HCT116 (cell line): ENCODE measurements around the gene HNRNPK. TPM values are rescaled to one million over a fixed set of nuclear protein-coding genes. Genes with fewer than 3 reads are reported as not detected.
A peak's percentile ranks its signal among the peaks of the same experiment; 100 is the strongest.

ENCODE experiments used
- ATAC-seq: fragments of 200-7000 bp; cut with Tn5 transposase; 2 replicates; pipeline ENCODE4 v1.9.1; 2020; ENCODE audit warnings: mild to moderate bottlenecking, moderate library complexity
- BruUV-seq: library from RNA; stranded (reverse); fragments of 400-500 nt; replicated peaks from 2 replicates; lab custom pipeline; 2021; lab: Mats Ljungman, UMichigan
- CTCF ChIA-PET: fragments of 300-600 bp; sonication (Branson Sonifier 250); formaldehyde crosslinking; loops from one replicate; lab custom pipeline; 2021; ENCODE audit warnings: antibody characterized with exemption; lab: Charles Lee
- POLR2A ChIA-PET: fragments of 300-600, 350-600 bp; sonication (Branson Sonifier 250); formaldehyde crosslinking; loops from one replicate; lab custom pipeline; 2021; ENCODE audit warnings: antibody characterized with exemption; lab: Charles Lee
- RAD21 ChIA-PET, 2 experiments: fragments of 300-600 bp; sonication (Branson Sonifier 250); formaldehyde crosslinking; loops; one replicate each; lab custom pipeline; 2023; ENCODE audit warnings: low total read pairs in 2 of 2; ENCODE audit not compliant: uncharacterized antibody in 2 of 2, unreplicated experiment in 2 of 2, low non-redundant PET in 1 of 2; lab: Charles Lee
- DNase-seq: peaks from one replicate; pipeline ENCODE4 v3.0.0-alpha.2; 2010; ENCODE audit warnings: low read depth, low spot score
- H2AFZ ChIP-seq: fragments of 200-600 bp; shearing (Covaris generic), sonication (generic); 2 replicates; pipeline ENCODE4 v1.6.1; 2017; ENCODE audit warnings: low read depth, mixed run types, mixed read lengths, antibody characterized with exemption, low read length; ENCODE audit not compliant: poor library complexity, severe bottlenecking
- H3K27ac ChIP-seq: 2 replicates; pipeline ENCODE4 v1.5.1; 2012; ENCODE audit warnings: low read depth, low read length
- H3K27me3 ChIP-seq: fragments of 200-600 bp; sonication (generic); 2 replicates; pipeline ENCODE4 v1.6.1; 2016; ENCODE audit warnings: mixed run types, low read length, mixed read lengths; ENCODE audit not compliant: insufficient read depth
- H3K36me3 ChIP-seq, 2 experiments: fragments of 200-500 bp in 1 of 2; fragments of 200-600 bp in 1 of 2; sonication (Bioruptor generic) in 1 of 2; sonication (generic) in 1 of 2; 2 replicates each; pipeline versions ENCODE4 v1.5.1 to v1.6.1; 2014 to 2016; ENCODE audit warnings: low read length in 2 of 2, inconsistent platforms in 1 of 2, mixed read lengths in 1 of 2, mixed run types in 1 of 2; ENCODE audit not compliant: insufficient read depth in 2 of 2, control insufficient read depth in 1 of 2
- H3K4me1 ChIP-seq, 2 experiments: fragments of 200-600 bp in 1 of 2; sonication (generic) in 1 of 2; 2 replicates each; pipeline versions ENCODE4 v1.5.1 to v1.6.1; 2012 to 2017; ENCODE audit warnings: low read length in 2 of 2, inconsistent platforms in 1 of 2, mild to moderate bottlenecking in 1 of 2, mixed read lengths in 1 of 2, mixed run types in 1 of 2, moderate library complexity in 1 of 2; ENCODE audit not compliant: insufficient read depth in 2 of 2, control insufficient read depth in 1 of 2
- H3K4me2 ChIP-seq: fragments of 200-600 bp; sonication (generic); 2 replicates; pipeline ENCODE4 v1.6.1; 2017; ENCODE audit warnings: mixed run types, low read length, mixed read lengths
- H3K4me3 ChIP-seq, 2 experiments: fragments of 200-600 bp in 1 of 2; sonication (generic) in 1 of 2; replicated peaks in 1 of 2; 2 replicates each; pipeline ENCODE4 v1.5.1; 2011 to 2016; ENCODE audit warnings: low read length in 2 of 2, control low read depth in 1 of 2, low read depth in 1 of 2, mild to moderate bottlenecking in 1 of 2, mixed read lengths in 1 of 2, mixed run types in 1 of 2
- H3K79me2 ChIP-seq: fragments of 200-600 bp; sonication (generic); 2 replicates; pipeline ENCODE4 v1.6.1; 2017; ENCODE audit warnings: mild to moderate bottlenecking, mixed run types, low read length, moderate library complexity, mixed read lengths; ENCODE audit not compliant: insufficient read depth
- H3K9ac ChIP-seq: fragments of 200-600 bp; sonication (generic); 2 replicates; pipeline ENCODE4 v1.6.1; 2016; ENCODE audit warnings: low read length, mixed read lengths
- H3K9me2 ChIP-seq: fragments of 200-600 bp; sonication (generic), shearing (Covaris generic); 2 replicates; pipeline ENCODE4 v1.6.1; 2017; ENCODE audit warnings: mixed run types, mild to moderate bottlenecking, moderate library complexity; ENCODE audit not compliant: insufficient read depth
- H3K9me3 ChIP-seq, 2 experiments: fragments of 200-500 bp in 1 of 2; fragments of 200-600 bp in 1 of 2; sonication (Bioruptor generic) in 1 of 2; sonication (generic) in 1 of 2; 2 replicates each; pipeline ENCODE4 v1.6.1; 2014 to 2017; ENCODE audit warnings: low read length in 2 of 2, mixed read lengths in 2 of 2, inconsistent platforms in 1 of 2, low read depth in 1 of 2, mild to moderate bottlenecking in 1 of 2, mixed run types in 1 of 2, moderate library complexity in 1 of 2; ENCODE audit not compliant: control insufficient read depth in 1 of 2, insufficient read depth in 1 of 2
- H4K20me1 ChIP-seq: fragments of 200-600 bp; sonication (generic), shearing (Covaris generic); 2 replicates; pipeline ENCODE4 v1.6.1; 2017; ENCODE audit warnings: mixed run types, mild to moderate bottlenecking, moderate library complexity; ENCODE audit not compliant: insufficient read depth
- ATF3 ChIP-seq: IDR thresholded peaks from 2 replicates; pipeline ENCODE4 v1.6.1; 2012
- CBX3 ChIP-seq: IDR thresholded peaks from 2 replicates; pipeline ENCODE4 v1.6.1; 2012; ENCODE audit warnings: low read depth
- CEBPB ChIP-seq: IDR thresholded peaks from 2 replicates; pipeline ENCODE4 v1.6.1; 2012; ENCODE audit warnings: low read depth
- EGR1 ChIP-seq: IDR thresholded peaks from 2 replicates; pipeline ENCODE4 v1.6.1; 2012; ENCODE audit warnings: low read depth
- ELF1 ChIP-seq: IDR thresholded peaks from 2 replicates; pipeline ENCODE4 v1.6.1; 2012; ENCODE audit warnings: low read depth, borderline replicate concordance
- EZH2 ChIP-seq: fragments of 200-600 bp; sonication (generic); IDR thresholded peaks from 2 replicates; pipeline ENCODE4 v1.6.1; 2017; ENCODE audit warnings: antibody characterized with exemption, mixed run types
- EZH2phosphoT487 ChIP-seq: fragments of 200-600 bp; IDR thresholded peaks from 2 replicates; pipeline ENCODE4 v1.6.1; 2018; ENCODE audit warnings: antibody characterized with exemption, borderline replicate concordance
- FOSL1 ChIP-seq: IDR thresholded peaks from 2 replicates; pipeline ENCODE4 v1.6.1; 2012; ENCODE audit warnings: low read depth
- JUND ChIP-seq: IDR thresholded peaks from 2 replicates; pipeline ENCODE4 v1.6.1; 2012
- MAX ChIP-seq: IDR thresholded peaks from 2 replicates; pipeline ENCODE4 v1.6.1; 2012
- POLR2A ChIP-seq: IDR thresholded peaks from 2 replicates; pipeline ENCODE4 v1.7.0; 2011; ENCODE audit warnings: borderline replicate concordance; ENCODE audit not compliant: insufficient read depth, insufficient read length; ENCODE audit errors: extremely low read depth
- POLR2AphosphoS5 ChIP-seq: IDR thresholded peaks from 2 replicates; pipeline ENCODE4 v1.6.1; 2011; ENCODE audit warnings: mild to moderate bottlenecking, low read depth, low read length, moderate library complexity
- RAD21 ChIP-seq: IDR thresholded peaks from 2 replicates; pipeline ENCODE4 v1.6.1; 2012; ENCODE audit warnings: low read depth, mild to moderate bottlenecking
- SP1 ChIP-seq: IDR thresholded peaks from 2 replicates; pipeline ENCODE4 v1.6.1; 2012; ENCODE audit warnings: low read depth
- SRF ChIP-seq: IDR thresholded peaks from 2 replicates; pipeline ENCODE4 v1.6.1; 2012; ENCODE audit warnings: low read depth
- TCF7L2 ChIP-seq: IDR thresholded peaks from 2 replicates; pipeline ENCODE4 v1.7.0; 2011; ENCODE audit warnings: borderline replicate concordance, inconsistent platforms; ENCODE audit not compliant: insufficient read depth, insufficient read length; ENCODE audit errors: extremely low read depth
- YY1 ChIP-seq: IDR thresholded peaks from 2 replicates; pipeline ENCODE4 v1.6.1; 2011; ENCODE audit warnings: low read length, low read depth, moderate library complexity, mild to moderate bottlenecking; ENCODE audit not compliant: insufficient replicate concordance; ENCODE audit errors: extremely low read depth
- ZFX ChIP-seq: fragments of 450-650 bp; IDR thresholded peaks from 2 replicates; pipeline ENCODE4 v1.6.1; 2017
- ZNF274 ChIP-seq: fragments of 200-500 bp; sonication (Bioruptor generic); IDR thresholded peaks from 2 replicates; pipeline ENCODE4 v1.6.1; 2014; ENCODE audit warnings: mild to moderate bottlenecking, low read depth, low read length, inconsistent platforms
- intact Hi-C: fragments of 100-400 bp; cut with micrococcal nuclease; formaldehyde crosslinking; loops from 2 replicates; pipeline ENCODE4 v1.10.0; 2022
- total RNA-seq: library from RNA; stranded (reverse); gene quantifications from one replicate; pipeline ENCODE4 v1.2.1, GENCODE V29; 2021; ENCODE audit not compliant: unreplicated experiment
- TF ChIP-seq, protein P1 (sequence below): IDR thresholded peaks from 2 replicates; pipeline ENCODE4 v1.6.1; 2011; ENCODE audit warnings: mild to moderate bottlenecking, low read length, moderate library complexity; ENCODE audit not compliant: insufficient replicate concordance; ENCODE audit errors: extremely low read depth
- TF ChIP-seq, protein P2 (sequence below), 3 experiments: fragments of 200-600 bp in 1 of 3; sonication (generic) in 1 of 3; IDR thresholded peaks in 2 of 3; conservative IDR thresholded peaks in 1 of 3; 2 replicates each; pipeline ENCODE4 v1.5.1; 2012 to 2017; ENCODE audit warnings: low read depth in 2 of 3, low read length in 2 of 3, antibody characterized with exemption in 1 of 3, borderline replicate concordance in 1 of 3, control low read depth in 1 of 3, mild to moderate bottlenecking in 1 of 3, mixed read lengths in 1 of 3, mixed run types in 1 of 3, moderate library complexity in 1 of 3; ENCODE audit not compliant: insufficient read depth in 1 of 3

Gene HNRNPK
- total RNA-seq, 1 experiment from 2014 or later = 624 TPM

DNA sequence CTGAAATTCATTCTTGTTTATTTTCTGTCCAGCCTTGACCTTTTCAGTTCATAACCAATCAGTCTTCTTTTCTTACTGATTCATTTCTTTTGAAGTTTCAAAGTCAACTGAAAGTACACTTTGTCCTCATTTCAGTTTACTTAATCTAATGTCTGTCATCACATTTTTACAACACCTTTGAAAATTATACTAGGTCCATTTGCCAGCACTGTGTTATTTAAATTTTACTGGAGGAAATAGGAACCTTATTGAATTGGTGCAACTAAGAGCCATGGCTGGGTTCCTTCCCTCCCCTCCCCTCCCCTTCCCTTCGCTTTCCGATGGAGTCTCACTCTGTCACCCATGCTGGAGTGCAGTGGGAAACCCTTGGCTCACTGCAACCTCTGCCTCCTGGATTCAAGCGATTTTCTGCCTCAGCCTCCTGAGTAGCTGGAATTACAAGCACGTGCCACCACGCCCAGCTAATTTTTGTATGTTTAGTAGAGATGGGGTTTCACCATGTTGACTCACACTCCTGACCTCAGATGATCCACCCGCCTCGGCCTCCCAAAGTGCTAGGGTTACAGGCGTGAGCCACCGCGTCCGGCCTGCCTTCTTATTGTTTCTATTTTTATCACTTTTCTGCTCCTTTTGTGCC lies 6.9 kb upstream of the HNRNPK start:
- BruUV-seq = no TSS peak
- TF ChIP-seq ELF1 (no peak), CEBPB (peak; percentile 55; the same call in 1 of the 2 replicates), SRF (no peak), FOSL1 (peak; percentile 55; the same call in 1 of the 2 replicates), POLR2AphosphoS5 (no peak), POLR2A (no peak), ATF3 (no peak), EGR1 (no peak), SP1 (peak; percentile 57), JUND (peak; percentile 66), RAD21 (no peak), YY1 (no peak), ZNF274 (no peak), TCF7L2 (no peak), ZFX (no peak), EZH2 (no peak), MAX (peak; percentile 95), CBX3 (peak; percentile 89), EZH2phosphoT487 (no peak)
- TF ChIP-seq, protein P1, sequence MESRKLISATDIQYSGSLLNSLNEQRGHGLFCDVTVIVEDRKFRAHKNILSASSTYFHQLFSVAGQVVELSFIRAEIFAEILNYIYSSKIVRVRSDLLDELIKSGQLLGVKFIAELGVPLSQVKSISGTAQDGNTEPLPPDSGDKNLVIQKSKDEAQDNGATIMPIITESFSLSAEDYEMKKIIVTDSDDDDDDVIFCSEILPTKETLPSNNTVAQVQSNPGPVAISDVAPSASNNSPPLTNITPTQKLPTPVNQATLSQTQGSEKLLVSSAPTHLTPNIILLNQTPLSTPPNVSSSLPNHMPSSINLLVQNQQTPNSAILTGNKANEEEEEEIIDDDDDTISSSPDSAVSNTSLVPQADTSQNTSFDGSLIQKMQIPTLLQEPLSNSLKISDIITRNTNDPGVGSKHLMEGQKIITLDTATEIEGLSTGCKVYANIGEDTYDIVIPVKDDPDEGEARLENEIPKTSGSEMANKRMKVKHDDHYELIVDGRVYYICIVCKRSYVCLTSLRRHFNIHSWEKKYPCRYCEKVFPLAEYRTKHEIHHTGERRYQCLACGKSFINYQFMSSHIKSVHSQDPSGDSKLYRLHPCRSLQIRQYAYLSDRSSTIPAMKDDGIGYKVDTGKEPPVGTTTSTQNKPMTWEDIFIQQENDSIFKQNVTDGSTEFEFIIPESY = no peak
- TF ChIP-seq, protein P2, sequence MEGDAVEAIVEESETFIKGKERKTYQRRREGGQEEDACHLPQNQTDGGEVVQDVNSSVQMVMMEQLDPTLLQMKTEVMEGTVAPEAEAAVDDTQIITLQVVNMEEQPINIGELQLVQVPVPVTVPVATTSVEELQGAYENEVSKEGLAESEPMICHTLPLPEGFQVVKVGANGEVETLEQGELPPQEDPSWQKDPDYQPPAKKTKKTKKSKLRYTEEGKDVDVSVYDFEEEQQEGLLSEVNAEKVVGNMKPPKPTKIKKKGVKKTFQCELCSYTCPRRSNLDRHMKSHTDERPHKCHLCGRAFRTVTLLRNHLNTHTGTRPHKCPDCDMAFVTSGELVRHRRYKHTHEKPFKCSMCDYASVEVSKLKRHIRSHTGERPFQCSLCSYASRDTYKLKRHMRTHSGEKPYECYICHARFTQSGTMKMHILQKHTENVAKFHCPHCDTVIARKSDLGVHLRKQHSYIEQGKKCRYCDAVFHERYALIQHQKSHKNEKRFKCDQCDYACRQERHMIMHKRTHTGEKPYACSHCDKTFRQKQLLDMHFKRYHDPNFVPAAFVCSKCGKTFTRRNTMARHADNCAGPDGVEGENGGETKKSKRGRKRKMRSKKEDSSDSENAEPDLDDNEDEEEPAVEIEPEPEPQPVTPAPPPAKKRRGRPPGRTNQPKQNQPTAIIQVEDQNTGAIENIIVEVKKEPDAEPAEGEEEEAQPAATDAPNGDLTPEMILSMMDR (IDR thresholded peaks at IDR 0.05 in 2 of 3, conservative IDR thresholded peaks at IDR 0.05 in 1 of 3; ENCODE audit: borderline replicate concordance in 1 of 3, insufficient read depth in 1 of 3, low read depth in 2 of 3, low read length in 2 of 3) = no peak

More for the DNA sequence above, 6.9 kb upstream of the HNRNPK start:
- peak; percentile 95 for ATAC-seq
- ChIA-PET POLR2A (no interaction called here), RAD21 (interaction anchor here in 1 of 2 experiments (0.7 kb wide), 1 partner anchor 267 kb away, joined by 6 read pairs; no protein-coding TSS in a partner anchor), CTCF (interaction anchor here (0.9 kb wide), 1 partner anchor 274 kb away, joined by 4 read pairs; no protein-coding TSS in a partner anchor)
- Histone ChIP-seq H3K9ac (peak overlapping the region; percentile 46), H3K27me3 (no peaks in the 10 kb centered on the region), H4K20me1 (no peaks in the 10 kb centered on the region), H3K79me2 (peaks cover 89% of the 10 kb centered on the region), H2AFZ (no peak overlapping the region), H3K36me3 (0 out of 4 replicates have a peak, but pooled peaks cover 0 to 8% of the 10 kb centered on the region in 2 experiments), H3K4me3 (peak overlapping the region in 1 of 2 experiments; percentile 37; a peak in 3 of 4 replicates), H3K4me2 (peak overlapping the region; percentile 65), H3K9me2 (no peaks in the 10 kb centered on the region), H3K9me3 (no peaks in the 10 kb centered on the region), H3K4me1 (peaks cover 22 to 39% of the 10 kb centered on the region in 2 experiments), H3K27ac (peak overlapping the region; percentile 46; the same call in 1 of the 2 replicates)
- peak; percentile 42 for DNase-seq
- intact Hi-C loops = no loop called here
